IPS-11a (cell line): ENCODE results near the gene LDLRAD4.
"Not testable (repeated sequence)": the region's sequence is repeated elsewhere in the genome, so short reads cannot be mapped to it uniquely, and the experiment has no call there.

Source experiments
- H3K4me3 ChIP-seq: one replicate; pipeline ENCODE4 v1.5.1; 2013; ENCODE audit warnings: low read depth, low read length, control low read depth

The LDLRAD4 gene

DNA sequence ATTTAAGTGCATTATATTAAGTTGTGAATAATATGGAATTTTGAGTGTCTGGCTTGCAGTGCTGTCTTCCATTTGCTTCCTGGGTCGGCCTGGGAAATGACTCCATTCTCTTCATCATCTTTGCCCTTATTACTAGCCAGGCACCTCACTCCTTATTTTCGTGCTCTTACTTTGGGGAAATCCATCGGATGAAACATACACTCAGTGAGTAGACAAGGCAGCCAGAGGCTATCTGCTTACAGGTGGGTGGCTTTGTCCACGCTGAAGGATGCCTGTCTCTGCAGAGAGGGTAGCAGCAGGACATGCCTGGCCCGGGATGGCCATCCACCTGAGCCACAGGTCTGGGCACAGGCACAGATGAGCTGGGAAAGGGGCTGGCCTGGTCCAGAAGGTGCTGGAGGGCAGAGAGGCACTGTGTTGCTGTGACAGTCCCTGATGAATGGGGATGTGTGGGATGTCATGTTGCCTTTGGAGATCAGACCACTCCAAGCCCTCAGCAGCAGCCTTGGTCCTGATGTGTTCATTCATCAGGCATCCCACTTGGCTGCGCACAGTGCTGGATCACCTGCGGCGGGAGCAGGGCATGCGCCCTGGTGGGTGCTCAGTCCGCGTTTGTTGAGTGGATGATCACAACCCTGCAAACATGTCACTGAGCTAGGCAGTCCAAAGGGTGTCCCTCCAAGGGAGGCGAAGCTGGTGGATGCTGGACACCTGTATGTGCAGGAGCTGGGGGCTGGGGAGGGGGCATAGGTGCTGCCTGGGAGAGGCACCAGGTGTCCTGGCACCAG, 236.0 kb downstream of the LDLRAD4 start:
- H3K4me3 ChIP-seq = no peak overlapping the region

DNA sequence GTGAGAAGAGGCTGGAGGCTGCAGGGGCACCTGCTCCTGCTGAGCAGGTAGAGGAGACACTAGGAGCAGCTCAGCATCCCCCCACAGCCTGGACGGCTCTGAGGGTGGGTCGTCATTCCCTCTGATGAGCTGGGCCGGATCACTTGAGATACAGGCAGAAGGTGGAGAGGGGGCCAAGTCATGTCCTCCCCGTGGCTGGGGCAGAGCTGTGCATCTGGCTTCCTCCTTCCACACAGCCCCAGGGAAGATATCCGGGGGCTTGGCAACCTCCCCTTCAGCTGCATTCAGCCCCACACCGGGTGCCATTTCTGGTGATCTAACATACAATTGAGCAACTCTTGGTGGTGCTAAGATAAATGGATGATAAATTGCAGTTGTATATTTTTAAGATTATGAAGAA, 236.9 kb downstream of the LDLRAD4 start:
- no peak overlapping the region for H3K4me3 ChIP-seq

DNA sequence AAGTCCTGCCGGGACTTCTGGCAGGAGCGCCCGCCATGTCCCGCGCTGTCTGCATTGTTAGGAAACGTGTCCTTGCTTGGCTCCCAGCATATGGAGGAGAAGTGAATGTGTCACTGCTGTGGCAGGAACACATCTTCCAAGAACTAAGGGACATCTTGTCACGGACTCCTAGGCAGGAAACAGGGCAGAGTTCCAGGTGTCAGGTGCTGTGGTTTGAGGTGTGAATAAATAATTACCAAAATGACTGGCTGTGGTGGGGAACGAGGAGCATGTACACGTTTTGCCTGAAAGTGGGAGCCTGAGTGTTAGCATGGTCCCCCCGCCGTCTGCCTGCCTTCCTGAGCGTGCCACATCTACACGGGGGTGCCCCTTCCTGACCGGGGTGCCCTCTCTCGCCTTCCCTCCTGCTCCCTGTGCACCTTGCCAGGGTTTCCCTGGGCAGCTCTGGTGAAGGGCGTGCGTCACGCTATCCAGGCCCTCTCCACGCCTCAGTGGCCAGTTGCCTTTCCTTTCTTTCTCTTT, 237.5 kb downstream of the LDLRAD4 start:
- no peak overlapping the region for H3K4me3 ChIP-seq

DNA sequence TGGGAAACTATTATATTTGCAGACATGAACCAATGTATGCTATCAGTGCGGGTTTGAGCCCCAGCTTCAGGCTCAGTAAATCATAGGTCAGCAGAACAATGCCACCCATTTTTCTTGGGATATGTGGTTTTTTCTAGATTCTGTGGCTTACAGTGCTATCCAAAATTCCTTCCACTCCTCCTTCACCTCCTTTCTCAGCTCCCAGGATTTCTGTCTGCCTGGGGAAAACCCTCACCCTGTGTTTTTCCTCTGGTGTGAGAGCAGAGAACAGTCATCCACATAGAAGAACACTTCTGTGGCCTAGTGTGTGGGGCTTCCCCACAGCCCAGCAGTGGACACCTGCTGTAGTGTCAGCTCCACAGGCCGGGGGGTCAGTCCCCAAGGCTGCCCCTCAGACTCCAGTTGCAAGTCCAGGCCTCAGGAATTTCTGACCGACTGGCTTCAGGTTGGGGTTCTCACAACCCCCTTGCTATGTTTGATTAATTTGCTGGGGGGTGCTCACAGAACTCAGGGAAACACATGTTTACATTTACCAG, 238.2 kb downstream of the LDLRAD4 start:
- no peak overlapping the region for H3K4me3 ChIP-seq

DNA sequence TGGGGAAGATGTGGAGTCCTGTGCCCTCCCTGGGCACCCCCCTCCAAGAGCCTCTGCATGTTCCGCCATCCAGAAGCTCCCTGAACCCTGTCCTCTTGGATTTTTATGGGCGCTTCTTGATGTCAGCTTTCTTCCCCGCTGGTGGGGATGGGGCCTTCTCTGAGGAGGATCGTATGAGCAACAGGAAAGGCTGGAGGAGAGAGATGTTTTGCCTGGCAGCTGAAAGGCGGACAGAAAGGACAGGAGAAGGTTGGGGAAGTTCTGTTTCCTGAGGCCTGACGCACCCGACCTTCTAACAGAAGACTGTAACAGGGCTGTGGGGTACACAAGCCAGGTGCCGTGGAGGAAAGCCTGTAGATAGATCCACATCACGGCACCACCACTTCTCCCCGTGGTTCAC, 238.8 kb downstream of the LDLRAD4 start:
- no peak overlapping the region for H3K4me3 ChIP-seq

DNA sequence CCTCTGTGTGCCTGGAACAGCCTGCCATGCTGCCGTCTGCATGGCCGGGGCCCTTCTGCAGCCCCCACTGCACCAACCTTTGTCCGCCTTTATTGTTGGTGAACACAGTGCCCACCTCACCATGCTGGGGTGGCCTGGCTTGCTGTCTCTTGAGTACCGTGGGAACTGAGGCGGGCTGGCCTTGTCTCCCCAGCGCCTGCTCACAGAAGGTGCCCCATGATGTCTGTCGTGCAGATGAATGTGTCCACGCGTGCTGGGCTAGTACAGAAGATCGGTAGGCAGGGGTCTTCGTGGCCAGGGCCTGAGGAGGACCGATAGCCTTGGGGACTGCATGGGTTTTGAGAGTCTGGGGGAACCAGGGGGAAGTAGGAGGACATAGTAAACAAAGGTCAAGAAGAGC, 242.4 kb downstream of the LDLRAD4 start:
- H3K4me3 ChIP-seq = no peak overlapping the region

DNA sequence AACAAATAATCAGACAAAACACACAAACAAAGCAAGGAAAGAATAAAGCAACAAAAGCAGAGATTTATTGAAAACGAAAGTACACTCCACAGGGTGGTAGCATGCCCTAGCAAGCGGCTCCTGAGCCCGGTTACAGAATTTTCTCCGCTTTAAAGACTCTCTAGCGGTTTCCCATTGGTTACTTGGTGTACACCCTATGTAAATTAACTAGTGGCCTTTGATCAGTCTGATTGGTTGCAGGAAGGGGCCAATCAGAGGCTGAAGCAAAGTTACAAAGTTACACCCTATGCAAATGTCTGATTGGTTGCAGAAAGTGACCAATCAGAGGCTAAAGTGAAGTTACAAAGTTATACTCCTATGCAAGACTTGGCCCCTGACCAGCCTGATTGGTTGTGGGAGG, 242.9 kb downstream of the LDLRAD4 start:
- H3K4me3 ChIP-seq = no peak overlapping the region

DNA sequence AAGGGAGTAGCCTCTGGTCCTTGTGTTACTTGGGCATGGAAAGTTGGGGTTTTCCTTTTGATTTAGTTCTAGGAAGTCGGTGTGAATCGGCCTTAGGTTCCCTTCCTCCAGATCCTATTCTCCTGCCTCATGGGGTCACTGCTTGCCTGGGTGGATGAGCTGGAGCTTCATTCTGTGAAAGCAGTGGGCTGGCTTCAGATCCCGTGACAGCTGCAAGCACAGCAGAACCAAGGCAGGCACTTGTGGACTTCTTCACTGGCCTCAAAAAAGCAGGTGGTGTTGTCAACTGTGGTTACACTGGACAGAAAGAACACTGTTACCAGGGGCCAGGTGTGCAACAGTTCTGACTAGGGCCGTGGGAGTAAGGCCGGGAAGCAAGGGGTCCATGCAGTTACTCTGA, 243.4 kb downstream of the LDLRAD4 start:
- no peak overlapping the region for H3K4me3 ChIP-seq

DNA sequence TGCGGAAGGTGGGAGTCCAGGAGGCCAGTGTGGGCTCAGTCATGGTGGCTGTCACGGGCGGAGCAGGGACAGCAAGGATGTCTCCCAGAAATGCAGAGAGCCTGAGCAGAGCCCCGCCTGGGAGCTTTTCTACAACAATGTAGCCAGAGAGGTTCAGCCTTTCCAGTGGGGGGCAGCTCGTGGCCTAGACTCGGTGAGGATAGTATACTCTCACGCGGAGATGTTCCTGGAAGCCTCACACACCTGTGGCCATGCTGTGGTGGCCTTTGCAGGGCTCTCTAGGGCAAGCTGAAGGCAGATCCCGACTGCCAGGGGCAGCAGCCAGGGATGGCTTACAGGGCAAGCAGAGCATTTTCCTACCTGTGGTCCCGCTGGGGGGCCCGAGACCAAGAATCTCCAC, 244.1 kb downstream of the LDLRAD4 start:
- no peak overlapping the region for H3K4me3 ChIP-seq

DNA sequence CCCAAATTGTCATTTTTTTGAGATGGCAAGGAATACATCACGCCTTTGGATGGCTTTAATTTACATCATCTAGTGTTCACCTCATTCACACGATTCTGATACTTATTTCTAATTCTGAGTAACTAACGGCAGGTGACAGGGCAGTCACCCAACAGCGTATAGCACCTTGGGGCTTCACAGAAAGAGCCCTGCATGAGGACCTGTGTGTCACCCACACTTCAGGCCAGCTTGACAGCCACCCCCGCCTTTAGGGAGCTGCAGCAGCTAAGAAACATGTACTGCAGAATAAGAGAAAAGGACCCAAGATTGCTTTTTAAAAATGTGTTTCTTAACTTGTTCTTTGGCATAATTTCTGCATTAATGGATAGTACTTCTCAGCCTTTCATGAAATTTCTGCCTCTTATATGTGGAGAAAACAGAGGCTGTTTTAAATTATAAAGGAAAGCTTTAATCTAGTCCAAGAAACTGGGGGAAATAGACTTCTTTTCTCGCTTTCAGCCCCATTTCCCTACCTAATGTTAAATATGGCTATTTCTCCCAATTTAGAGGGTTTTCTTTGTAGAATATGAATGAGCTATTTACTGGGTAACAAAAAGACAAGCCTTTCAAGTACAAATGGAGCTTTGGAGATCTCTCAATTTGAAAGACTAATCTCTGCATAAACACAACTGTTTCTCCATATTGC, 245.1 kb downstream of the LDLRAD4 start:
- no peak overlapping the region for H3K4me3 ChIP-seq

DNA sequence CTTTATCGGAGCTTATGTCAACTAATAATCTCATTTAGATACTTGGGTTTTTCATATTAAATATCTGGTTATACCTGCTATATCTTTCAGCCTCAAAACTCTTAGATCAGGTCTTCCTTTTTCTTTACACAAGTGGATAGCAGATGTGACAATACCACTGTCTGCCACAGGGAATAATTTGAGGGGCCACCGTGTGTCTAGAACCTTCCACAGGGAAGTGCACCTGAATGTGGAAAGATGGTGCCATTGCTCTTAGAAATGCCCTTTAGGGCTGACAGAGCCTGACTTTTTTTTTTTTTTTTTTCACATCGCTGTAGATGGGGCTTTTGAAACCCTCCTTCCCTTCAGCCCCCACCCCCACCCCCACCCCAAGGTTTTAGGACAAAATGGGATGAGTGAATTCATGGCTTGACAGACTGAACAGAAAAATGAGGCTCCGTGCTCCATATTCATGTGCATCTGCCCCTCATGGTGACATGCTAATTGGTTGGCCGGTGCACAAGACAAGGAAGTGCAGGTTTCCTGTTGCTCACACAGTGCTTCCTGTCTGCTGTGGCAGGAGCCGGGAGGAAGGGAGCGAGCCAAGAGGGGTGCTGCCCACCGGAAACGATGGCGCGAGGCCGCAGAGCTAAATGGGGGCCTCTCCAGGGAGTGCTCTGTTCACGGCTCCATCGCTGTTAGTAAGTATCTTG, 246.0 kb downstream of the LDLRAD4 start:
- no peak overlapping the region for H3K4me3 ChIP-seq

DNA sequence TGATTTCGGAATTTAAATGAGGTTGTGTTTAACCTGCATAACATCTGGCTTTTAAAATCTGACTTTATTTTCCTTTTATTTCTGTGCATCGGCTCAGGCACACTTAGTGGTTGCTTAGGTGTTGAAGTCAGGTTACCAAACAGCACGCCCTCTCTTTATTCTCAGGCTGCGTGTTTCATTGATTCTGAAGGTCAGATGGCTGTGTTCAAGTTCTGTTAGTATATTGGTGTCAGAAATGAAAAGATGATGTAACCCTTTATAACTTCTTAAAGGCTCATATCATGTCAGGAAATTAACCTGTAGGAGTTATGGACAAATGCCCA, 246.5 kb downstream of the LDLRAD4 start:
- H3K4me3 ChIP-seq = no peak overlapping the region

DNA sequence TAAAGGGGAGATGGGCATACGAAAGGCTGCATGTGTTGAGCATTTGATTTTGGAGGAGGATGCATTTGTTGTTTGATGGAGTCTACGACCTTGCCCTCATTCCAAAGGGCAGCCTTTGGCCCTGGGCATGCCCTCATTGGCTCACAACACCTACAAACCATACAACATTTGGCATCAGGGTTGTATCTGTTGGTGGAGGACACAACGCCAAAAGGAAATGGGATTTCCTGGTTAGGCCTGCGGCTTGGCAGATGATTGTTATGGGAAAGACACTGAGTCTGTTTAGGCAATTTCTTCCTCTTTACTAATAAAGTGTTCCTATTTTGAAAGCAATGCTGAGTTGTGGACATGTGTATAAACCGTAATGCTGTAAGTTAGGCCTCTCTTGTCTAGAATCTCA, 246.9 kb downstream of the LDLRAD4 start:
- no peak overlapping the region for H3K4me3 ChIP-seq

DNA sequence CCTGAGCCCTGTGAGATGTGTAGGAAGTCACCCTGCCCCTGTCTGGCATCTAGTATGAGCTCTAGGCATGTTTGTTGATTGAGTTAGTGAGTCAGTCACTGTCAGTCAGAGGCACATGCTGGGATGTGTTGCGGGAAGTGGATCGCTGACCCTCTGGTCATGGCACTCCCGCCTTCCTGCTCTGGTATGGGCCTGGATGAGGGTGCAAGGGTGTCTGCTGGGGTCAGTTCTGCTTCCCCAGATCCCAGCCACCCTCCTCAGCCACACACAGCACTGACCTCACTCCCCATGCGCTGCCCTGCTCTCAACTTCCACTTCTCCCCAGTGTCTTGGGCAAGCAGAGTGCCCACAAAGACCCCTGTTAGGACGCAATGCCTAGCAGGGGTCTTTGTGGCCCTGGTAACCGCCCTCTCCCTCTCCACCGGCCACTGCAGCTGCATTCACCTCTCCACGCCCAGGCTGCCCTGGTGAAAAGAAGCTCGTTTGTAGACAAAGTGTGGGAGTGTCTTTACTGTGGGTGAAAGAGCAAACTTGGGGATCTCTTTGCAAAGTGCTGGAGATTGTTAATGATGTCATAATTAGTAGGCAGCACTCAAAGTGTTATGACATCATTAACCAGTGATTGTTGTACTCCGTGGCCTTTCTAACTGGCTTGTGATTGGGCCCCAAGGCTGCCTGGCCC, 252.1 kb downstream of the LDLRAD4 start:
- H3K4me3 ChIP-seq = no peak overlapping the region

DNA sequence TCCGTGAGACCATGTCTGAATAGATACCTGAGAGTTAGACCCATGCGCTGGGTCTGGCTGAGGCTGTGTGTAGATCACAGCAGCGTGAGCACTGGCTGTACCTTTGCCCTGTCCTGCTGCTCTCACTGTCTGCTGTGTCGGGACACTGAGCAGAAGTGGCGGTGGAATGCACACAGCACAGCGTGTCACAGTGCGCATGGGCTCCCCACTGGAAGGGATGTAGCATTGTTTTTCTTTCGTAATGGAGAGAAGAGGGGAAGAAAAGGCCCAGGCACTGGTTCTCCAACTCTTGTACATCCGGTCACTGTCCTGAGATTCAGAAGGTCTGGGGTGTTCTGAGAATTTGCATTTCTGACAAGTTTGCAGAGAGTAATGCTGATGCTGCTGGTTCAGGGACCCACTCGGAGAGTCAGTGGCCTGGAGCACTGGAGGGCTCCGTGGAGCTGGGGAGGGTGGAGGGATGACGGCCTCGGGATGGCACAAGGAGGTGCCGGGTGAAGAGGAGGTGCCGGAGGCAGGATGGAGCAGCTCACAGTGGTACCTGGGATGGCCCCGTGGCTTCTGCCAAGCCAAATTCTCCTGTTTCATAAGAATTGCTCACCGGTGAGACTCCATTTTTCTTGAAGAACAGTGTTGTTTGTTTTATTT, 252.8 kb downstream of the LDLRAD4 start:
- H3K4me3 ChIP-seq = no peak overlapping the region

DNA sequence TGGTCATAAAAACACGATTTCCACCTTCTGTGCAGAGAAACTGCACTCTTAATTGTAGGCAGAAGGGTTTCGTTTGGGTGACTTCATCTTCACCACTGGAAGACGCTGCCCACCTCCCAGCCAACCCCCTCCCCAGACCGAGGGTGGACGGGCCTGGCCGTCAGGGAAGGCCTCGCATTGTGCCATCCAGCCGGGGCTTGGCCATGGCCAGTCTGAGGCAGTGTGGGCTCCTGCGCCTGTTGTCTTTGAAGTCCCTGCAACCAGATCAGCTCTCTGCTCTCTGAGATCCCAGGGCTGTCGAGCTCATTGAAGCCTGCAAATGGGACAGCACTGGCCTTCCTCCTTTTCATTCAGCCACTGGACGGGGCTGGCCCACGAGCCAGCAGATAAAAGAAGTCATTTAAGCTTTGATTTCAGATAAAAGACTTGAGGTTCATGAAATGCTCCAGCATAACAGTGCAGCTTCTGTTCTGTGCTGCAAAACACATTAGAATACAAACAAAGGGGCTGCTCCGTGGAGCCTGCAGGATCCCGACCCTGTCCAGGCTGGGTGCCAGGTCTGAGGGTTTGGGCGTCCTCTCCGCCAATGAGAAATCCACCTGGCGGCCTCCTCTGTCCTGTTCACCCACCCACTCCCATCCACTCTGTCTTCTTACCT, 253.5 kb downstream of the LDLRAD4 start:
- H3K4me3 ChIP-seq = no peak overlapping the region

DNA sequence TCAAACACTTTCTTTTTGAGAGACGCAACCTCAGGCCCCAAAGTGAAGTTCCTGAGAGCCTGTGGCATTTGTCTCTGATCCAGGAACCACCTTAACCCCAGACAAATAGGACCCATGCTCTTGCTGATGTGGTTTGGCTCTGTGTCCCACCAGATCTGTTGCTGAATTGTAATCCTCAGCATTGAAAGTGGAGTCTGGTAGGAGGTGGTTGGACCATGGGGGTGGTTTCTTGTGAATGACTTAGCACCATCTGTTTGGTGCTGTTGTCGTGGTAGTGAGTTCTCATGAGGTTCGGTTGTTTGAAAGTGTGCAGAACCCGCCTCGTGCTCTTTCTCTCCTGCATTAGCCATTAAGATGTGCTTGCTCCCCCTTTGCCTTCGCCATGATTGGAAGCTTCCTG, 255.2 kb downstream of the LDLRAD4 start:
- no peak overlapping the region for H3K4me3 ChIP-seq

DNA sequence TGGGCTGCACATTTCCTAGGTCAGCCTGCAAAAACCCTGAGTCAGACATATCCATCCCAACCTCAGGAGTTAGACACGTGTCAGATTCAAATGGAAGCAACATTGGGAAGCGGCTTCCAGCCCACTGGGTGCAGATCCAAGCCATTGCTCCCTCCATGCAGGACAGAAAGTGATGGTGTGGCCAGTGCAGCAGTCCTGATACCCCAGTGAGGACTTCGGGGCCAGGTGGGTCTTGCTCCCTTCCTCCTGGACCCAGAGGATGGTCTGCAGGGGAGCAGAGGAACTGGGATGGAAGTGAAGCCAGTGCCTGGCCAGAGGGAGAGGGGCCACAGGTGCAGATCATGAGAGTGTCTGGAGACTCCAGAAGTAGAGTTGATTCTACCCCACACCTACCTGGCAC, 255.8 kb downstream of the LDLRAD4 start:
- H3K4me3 ChIP-seq = no peak overlapping the region

DNA sequence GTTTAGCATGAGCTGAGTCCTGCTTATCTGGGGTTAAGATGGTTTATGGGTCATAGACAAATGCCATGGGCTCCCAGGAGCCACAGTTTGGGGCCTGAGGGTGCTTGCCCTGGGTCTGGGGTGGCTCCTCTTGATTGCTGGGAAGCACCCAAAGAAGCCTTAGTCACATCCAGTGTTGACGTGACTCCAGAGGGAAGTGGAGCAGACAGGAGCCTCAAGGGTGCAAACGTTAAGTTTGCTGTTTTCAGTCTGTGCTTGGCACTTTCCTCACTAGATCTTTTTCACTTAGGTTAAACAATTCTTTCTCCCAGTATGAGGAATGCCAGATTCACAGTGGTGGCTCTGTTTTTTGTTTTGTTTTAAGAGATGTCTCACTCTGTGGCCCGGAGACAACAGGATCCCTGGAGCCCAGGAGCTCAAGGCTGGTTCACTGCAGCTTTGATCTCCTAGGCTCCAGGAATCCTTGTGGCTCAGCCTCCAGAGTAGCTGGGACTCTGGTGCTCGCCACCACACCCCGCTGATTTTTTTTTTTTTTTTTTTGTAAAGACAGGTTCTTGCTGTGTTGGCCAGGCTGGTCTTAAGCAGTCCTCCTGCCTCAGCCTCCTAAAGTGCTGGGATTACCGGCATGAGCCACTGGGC, 256.5 kb downstream of the LDLRAD4 start:
- no peak overlapping the region for H3K4me3 ChIP-seq

DNA sequence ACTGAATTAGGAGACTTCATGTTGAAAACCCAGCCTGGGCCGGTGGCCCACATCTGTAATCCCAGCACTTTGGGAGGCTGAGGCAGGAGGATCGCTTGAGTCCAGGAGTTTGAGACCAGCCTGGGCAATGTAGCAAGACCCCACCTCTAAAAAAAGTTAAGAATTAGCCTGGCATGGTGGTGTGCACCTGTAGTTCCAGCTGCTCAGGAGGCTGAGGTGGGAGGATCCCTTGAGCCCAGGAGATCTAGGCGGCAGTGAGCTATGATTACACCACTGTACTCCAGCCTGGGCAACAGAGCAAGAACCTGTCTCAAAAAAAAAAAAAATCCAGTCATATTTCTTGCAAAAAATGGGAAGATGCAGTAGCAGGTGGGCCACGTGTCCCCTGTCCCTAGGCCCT, 257.8 kb downstream of the LDLRAD4 start:
- not testable (repeated sequence) for H3K4me3 ChIP-seq
